Fibroblast of the conjunctiva (primary cell): Measurements from ENCODE around the gene SLC46A3.
"Not testable (repeated sequence)": the region's sequence is repeated elsewhere in the genome, so short reads cannot be mapped to it uniquely, and the experiment has no call there.

ENCODE experiments used
- DNase-seq: peaks from one replicate; pipeline ENCODE4 v3.0.0-alpha.2; 2010; ENCODE audit warnings: low read depth

The SLC46A3 gene

GRCh38 chr13:28718543-28719226 lies at the start of gene SLC46A3:
TSS of gene SLC46A3 (minus strand) at chr13:28718970. CDS start at chr13:28717998, 972 bp downstream.
- DNase-seq: peak; percentile 95

DNA sequence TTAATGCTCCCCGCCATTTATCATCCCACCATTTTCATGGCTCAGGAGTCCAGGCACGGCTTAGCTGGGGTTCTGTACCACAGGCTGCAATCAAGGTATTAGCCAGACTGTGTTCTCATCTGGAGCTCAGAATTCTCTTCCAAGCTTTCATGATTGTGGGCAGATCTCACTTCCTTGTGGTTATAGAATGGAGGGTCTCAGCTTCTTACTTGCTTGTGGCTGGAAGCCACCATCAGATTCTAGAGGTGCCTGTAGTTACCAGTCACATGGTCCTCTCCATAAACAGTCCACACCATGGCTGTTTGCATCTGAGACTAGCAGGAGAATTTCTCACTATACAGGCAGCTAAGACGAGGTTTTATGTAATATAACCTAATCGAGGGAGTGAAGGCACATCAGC lies 45.1 kb upstream of the SLC46A3 start:
- DNase-seq: no peak

DNA sequence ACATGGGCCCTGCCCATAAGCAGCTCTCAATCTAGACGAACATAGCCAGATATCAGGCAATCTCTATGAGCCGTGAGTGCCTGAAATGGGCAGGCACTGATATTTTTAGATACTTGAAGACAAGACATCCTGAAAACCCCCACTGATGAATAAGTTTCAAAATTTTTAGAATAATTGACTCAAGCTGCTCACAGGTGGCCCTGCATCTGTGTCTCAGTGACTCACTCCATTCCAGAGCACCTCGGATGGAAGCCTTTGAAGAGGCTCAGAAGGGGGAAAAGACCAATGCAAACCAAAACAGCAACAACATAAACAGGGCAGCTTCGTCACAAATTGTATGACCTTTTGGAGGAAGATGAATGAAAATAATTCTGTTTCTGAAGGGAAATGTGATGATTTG lies 42.8 kb upstream of the SLC46A3 start:
- DNase-seq: no peak

DNA sequence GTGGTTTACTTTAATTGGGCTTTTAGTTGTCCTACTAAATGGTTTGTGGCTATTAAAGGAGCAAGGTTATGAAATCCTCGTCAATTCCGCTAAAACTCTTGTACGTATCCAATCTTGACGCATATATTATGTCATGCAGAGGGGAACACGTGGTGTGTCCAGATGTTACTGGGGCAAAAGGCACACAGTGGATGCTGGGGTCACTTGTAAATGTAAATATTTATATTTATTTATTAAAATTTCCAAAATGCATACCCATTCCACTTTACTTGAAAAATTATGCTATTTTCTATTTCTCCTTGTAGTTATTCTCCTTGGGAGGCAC lies 36.7 kb upstream of the SLC46A3 start:
- DNase-seq: no peak

DNA sequence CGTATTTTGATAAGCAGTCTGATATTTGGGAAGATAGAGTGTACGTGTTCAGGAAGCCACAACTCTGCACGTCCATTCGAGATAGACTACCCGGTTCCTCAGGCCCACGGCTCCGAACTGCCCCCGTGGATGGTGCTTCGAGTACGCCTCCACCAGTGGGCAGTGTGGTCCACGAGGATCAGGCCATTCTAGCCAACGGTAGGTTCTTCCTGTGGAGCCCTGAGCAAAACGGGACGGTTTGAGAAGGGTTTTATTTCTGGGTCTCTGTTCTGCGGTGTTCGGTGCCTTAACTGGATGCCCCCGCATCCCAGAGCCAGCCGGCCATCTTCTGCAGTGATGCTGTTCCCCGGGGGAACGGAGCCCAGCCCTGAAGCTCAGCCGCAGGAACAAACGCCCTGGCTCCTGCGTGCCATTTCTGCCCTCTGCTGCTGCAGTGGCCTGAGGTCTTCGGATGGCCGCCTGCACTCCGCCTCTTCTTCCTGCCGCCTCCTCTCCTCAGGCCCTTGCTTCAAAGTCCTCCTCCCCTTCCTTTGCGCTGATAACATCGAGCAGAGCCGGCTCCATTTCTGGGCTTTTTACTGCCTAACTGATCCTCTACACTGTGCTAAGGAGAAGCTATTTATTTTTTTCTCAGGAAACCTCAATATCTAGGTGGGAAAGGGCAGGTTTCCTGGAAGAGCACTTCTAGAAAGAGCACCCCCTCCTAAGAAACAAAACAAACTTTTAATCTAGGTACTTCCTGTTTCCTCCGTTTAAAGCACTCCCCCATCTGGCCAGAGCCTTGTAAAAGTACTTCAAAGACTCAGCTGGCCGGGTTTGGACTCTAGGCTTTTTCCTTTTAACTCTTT lies 36.2 kb upstream of the SLC46A3 start:
- DNase-seq: no peak

- DNase-seq: no peak
These were observed 35.2 kb upstream of the SLC46A3 start for GRCh38 chr13:28753946-28754345.

GRCh38 chr13:28753208-28753892 lies 34.6 kb upstream of the SLC46A3 start:
- peak; percentile 88 for DNase-seq

DNA sequence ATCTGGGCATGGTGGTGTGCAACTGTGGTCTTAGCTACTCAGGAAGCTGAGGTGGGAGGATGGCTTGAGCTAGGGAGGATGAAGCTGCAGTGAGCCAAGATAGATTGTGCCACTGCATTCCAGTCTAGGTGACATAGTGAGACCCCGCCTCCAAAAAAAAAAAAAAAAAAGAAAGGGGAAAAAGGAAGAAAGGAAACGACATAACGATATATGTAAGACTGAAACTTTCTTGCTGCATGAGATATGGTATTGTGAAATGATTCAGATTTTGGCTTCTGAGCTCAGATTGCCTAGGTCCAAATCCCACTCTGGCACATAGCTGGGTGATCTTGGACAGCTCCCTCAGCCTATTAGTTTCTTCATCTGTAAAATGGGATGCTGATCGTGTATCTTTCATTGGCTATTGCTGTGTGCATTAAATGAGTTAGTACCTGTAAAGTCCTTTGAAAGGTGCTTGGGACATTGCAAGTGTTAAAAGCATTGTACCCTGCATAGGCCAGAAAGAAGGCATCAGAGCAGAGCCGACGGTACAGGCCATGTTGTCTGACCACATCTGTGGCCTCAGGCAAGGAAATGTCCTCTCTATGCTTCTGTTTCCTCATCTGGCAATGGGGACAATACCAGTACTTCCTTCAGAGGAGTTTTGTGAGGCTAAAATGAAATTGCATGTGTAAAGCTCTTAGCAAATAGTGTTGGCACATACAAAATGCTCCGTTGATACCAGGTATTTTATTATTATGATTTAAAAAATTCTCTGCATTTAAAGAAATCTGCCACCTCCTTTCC lies 32.6 kb upstream of the SLC46A3 start:
- no peak for DNase-seq

GRCh38 chr13:28750187-28751045 lies 31.6 kb upstream of the SLC46A3 start:
- DNase-seq: no peak

GRCh38 chr13:28747851-28748250 lies 29.1 kb upstream of the SLC46A3 start:
- DNase-seq: no peak

- DNase-seq: no peak
These were observed 27.5 kb upstream of the SLC46A3 start for GRCh38 chr13:28746287-28746612.

DNA sequence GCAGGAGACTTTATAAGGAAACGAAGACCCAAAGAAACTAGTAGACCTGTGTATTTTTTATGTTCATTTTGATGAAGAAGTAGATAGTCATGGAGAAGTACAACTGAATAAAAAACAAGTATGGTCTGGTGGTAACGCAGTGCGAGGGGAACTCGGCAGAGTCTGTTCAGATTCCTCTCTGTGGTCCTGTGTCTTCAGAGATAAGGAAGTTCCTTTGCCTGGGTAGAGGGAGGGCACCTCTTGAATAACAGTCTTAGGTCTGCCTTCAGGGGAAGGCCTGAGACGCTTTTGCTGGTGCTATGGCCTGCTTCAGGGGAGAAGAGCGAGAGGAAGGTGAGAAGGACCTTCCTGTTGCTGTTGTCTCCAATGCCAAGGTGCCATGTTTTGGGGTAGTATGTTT lies 25.9 kb upstream of the SLC46A3 start:
- no peak for DNase-seq

DNA sequence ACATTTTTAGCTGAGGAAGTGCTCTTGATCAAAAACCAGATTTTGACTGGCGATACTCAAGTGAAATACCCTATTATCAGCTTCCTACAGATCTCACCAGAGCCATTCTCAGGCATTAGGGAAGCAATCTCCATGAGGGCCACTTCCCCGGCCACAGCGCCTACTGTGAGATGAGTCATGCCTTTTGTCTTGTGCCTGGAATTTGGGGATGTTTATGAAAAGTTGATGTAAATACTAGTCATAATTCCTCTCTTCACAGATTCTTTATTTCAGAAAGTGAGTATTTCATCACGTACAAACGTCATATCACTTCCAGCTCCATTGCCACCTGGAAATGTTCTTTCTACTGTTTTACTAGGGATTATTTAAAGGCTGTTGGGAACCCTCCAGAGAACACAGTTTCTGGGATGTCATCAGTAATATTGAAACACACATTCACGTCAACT lies 25.3 kb upstream of the SLC46A3 start:
- DNase-seq: no peak

- no peak for DNase-seq
These were observed 24.8 kb upstream of the SLC46A3 start for GRCh38 chr13:28743499-28744083.

- no peak for DNase-seq
These were observed 24.2 kb upstream of the SLC46A3 start for GRCh38 chr13:28743020-28743419.

DNA sequence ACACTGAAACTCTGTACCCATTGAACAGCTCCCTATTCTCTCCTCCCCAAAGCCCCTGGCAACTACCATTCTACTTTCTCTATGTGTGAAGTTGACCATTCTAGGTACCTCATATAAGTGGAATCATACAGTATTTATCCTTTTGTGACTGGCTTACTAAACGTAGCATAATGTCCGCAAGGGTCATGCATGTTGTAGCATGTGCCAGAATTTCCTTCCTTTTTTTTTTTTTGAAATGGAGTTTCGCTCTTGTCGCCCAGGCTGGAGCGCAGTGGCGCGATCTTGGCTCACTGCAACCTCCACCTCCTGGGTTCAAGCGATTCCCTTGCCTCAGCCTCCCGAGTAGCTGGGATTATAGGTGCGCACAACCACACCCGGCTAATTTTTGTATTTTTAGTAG lies 23.7 kb upstream of the SLC46A3 start:
- not testable (repeated sequence) for DNase-seq

DNA sequence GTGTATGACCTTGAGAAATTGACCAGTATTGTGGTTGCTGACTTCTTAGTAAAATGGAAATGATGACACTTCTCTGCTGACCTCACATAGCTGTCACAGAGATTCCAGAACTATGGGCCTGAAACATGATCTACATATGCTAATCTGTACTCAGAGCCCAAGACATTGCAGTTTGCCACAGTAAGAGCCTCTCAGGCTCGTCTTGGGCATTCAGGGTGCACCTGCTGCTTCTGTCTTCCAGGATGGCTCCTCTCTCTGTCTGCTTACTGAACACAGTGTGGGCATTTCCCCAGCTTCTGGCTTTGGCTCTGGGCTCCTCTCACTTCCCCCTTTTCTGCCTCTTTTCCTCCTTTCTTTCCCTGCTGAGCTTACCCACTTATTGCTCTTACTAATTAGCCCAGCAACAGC lies 22.3 kb upstream of the SLC46A3 start:
- DNase-seq: no peak

DNA sequence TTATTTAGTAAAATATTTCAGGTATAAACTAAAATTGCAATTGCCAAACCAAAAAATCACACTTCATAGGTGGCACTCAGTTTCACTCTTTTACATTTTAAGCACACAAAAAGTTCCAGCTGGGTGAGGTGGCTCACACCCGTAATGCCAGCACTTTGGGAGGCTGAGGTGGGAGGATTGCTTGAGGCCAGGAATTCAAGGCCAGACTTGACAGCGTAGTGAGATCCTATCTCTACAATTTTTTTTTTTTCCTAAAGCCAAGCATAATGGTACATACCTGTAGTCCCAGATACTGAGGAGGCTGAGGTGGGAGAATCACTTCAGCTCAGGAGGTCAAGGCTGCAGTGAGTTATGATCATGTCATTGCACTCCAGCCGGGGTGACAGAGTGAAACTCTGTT lies 20.6 kb upstream of the SLC46A3 start:
- no peak for DNase-seq

DNA sequence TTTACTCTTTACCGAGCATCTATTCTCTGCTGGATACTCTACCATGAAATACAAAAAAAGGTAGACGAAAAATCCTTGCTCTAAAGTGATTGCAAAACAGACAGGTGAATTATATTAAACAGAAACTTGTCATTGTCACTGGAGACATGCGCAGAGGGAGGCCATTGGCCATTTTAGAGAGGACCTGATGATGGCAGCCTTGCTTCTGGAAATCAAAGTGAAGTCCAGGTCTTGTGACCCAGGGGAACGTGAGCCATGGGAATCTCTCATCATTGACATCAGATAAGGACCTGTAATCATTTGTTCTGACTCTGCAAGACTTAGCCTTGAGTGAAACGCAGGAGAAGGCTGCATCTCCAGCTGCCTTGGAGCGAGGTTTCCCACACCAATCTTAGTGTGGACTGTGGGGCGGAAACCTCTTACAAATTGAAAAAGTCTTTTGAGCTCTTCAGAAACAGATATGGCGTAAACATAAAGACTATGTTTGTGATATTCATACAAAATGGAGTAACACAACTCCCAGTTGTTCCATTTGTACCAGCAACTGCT lies 16.8 kb upstream of the SLC46A3 start:
- DNase-seq: no peak

GRCh38 chr13:28734906-28735305 lies 16.1 kb upstream of the SLC46A3 start:
- no peak for DNase-seq

GRCh38 chr13:28730762-28731161 lies 12.0 kb upstream of the SLC46A3 start:
- no peak for DNase-seq
